Astrocyte of the cerebellum (primary cell): ENCODE data around the gene OR13C3.

ENCODE experiments used
- DNase-seq: peaks from one replicate; pipeline ENCODE4 v3.0.0-alpha.2; 2011; ENCODE audit warnings: low read depth
- H3K4me3 ChIP-seq: 2 replicates; pipeline ENCODE4 v1.5.1; 2011; ENCODE audit warnings: mild to moderate bottlenecking, low read depth, low read length, moderate library complexity
- in situ Hi-C: cut with HindIII; loops from 2 replicates; pipeline ENCODE4 v1.10.0; 2017; ENCODE audit warnings: low sequenced_read_pairs
- TF ChIP-seq, protein P1 (sequence below): IDR thresholded peaks from 2 replicates; pipeline ENCODE4 v1.5.1; 2012; ENCODE audit warnings: low read length, low read depth, moderate library complexity, mild to moderate bottlenecking; ENCODE audit errors: missing control alignments

The OR13C3 gene

DNA sequence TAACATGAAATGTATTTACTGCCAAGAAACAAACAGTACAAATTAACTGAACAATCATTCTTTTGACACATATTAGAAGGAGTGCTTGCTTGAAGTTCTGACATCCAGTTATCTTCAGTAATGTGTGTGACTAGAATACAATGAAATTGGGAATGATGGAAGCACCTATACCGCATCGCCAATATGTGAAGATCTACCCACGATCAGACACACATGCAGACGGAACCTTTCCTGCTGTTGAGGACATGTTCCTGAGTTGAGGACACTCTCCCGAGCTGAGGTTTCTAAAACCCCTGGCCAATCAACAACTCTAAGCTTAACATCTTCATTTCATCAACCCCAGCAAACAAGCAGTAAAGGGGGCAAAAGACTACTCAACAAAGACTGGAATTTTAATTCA, at the start of gene OR13C3:
Gene OR13C3 (minus strand): TSS at position 101 of the 400 bp plus-strand sequence. CDS start 133 bp downstream, outside the sequence.
- in situ Hi-C loops = no loop called here
- DNase-seq = no peak
- TF ChIP-seq, protein P1, sequence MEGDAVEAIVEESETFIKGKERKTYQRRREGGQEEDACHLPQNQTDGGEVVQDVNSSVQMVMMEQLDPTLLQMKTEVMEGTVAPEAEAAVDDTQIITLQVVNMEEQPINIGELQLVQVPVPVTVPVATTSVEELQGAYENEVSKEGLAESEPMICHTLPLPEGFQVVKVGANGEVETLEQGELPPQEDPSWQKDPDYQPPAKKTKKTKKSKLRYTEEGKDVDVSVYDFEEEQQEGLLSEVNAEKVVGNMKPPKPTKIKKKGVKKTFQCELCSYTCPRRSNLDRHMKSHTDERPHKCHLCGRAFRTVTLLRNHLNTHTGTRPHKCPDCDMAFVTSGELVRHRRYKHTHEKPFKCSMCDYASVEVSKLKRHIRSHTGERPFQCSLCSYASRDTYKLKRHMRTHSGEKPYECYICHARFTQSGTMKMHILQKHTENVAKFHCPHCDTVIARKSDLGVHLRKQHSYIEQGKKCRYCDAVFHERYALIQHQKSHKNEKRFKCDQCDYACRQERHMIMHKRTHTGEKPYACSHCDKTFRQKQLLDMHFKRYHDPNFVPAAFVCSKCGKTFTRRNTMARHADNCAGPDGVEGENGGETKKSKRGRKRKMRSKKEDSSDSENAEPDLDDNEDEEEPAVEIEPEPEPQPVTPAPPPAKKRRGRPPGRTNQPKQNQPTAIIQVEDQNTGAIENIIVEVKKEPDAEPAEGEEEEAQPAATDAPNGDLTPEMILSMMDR = no peak
- H3K4me3 ChIP-seq = no peak within 1 kb of the TSS

DNA sequence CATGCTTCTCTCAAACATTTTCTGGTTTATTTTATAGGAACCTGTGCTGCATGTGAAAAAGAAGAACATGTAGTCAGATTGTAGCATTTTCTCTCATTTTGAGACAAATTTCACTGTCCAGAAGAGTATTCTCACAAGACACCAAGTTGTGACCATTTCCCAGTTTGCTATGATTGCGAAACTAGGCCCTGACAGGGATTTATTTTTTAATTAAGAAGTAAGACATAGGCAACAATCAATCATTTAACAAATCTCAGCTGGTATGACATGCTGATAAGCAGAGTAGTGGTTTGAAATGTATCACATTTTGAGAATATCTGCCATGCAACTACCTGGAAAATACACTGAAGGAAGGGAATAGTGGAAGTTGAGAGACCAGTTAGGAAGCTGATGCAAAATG, 43.9 kb upstream of the OR13C3 start:
- in situ Hi-C loops = no loop called here
- H3K4me3 ChIP-seq = no peak overlapping the region
- TF ChIP-seq, protein P1 = no peak
- DNase-seq = no peak

DNA sequence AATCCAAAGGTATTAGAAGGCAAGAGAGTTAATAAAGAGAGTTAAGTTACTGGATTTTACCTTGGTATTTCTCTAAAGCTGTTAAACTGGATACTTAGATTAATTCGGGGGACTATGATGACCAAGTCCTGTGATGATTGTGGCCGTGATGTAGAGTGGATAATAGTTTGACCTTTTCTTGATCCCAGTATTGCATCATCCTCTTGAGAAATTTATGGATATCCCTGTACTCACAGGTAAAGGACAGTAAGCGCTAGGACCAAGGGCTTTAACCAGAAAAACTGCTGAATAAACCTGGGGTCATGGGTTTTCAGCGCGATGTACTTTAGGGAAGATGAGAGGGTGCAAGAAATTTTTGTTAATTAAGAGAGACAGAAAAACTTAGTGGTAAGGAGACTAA, 40.6 kb upstream of the OR13C3 start:
- TF ChIP-seq, protein P1 = no peak
- DNase-seq = no peak
- in situ Hi-C loops = no loop called here

DNA sequence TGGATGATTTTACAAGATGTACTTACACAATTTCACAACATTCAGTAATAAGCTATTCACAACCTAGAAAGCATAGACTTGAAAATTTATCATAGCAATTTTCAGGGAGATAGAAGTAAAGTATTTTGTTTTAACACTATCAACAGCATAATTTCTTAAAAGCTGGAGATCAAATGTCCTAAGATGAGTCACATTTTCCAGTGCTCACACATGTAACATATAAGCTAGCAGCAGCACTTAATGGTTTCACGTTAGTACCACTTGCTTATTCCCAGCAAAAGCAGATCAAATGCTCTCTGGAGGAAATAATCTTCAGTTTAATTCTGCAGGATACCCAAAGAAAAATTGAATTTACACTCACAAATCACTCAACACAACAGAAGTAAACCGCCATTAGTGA, 38.8 kb upstream of the OR13C3 start:
- TF ChIP-seq, protein P1 = no peak
- in situ Hi-C loops = no loop called here

More for the DNA sequence above, 40.6 kb upstream of the OR13C3 start:
- H3K4me3 ChIP-seq = no peak overlapping the region

DNA sequence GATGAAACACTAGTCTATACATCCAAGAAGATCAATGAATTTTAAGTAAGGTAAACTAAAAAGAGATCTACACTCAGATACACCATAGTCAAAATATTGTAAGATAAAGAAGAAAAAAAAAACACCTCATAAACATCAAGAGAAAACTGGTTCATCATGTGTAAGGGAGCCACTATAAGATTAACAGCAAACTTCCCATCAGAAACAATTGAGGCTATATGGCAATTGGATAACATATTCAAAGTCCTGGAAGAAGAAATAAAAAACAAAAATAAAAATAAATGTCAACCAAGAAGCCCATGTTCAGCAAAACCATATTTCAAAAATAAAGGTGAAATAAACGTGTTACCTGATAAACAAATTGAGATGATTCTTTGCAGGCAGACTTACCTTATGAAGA, 36.0 kb upstream of the OR13C3 start:
- in situ Hi-C loops = no loop called here
- no peak overlapping the region for H3K4me3 ChIP-seq
- TF ChIP-seq, protein P1 = no peak
- DNase-seq = no peak

More for the DNA sequence above, 38.8 kb upstream of the OR13C3 start:
- H3K4me3 ChIP-seq = no peak overlapping the region
- DNase-seq = no peak

DNA sequence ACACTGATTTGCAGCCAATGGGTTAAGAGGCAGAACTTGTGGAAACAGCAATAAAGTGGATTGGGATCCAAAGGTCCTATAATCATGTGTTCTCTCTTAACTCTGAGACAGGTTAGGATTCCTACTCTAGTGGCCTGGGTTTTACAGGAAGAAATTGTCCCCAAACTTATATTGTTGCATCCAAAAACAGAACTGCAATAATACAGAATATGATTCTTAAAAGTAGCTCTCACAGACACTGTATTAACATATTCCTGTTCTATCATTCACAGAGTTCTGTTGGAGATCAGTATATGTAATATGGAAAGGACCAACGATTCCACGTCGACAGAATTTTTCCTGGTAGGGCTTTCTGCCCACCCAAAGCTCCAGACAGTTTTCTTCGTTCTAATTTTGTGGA, 32.2 kb upstream of the OR13C3 start, which contains the start of gene OR13C8:
Gene OR13C8 (plus strand): TSS at position 301 of the 400 bp plus-strand sequence. CDS start 0 bp downstream, at position 301.
- no peak within 1 kb of the TSS for H3K4me3 ChIP-seq
- in situ Hi-C loops = no loop called here
- no peak for DNase-seq
- TF ChIP-seq, protein P1 = no peak
